Amniotic stem cell (primary cell): ENCODE measurements around the gene KRTAP19-5.
"Not testable (repeated sequence)": the region's sequence is repeated elsewhere in the genome, so short reads cannot be mapped to it uniquely, and the experiment has no call there.

Experiments
- DNase-seq: peaks from one replicate; lab custom pipeline; 2025; lab: John Stamatoyannopoulos, UW

The KRTAP19-5 gene

DNA sequence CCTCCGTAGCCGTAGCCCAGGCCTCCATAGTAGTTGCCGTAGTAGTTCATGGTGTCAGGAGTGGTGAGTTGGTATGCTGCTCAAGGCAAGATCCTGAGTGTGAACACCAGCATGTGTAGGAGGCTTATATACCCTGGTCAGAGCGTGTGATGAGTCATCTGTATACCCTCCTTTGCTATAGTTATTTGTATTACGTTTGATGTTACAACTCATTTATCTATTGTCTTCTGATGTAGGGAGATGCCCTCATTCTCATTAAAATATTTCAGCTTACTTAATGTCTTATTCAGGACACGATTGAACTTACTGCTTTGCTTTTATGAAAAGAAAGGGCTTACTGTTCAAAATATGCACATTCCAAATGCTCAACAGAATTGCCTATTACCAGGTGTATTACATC lies at the start of gene KRTAP19-5:
Gene KRTAP19-5 (minus strand): TSS at position 101 of the 400 bp plus-strand sequence. CDS start 51 bp downstream, at position 50.
- DNase-seq, result no peak

GRCh38 chr21:30541764-30542163 lies 39.8 kb upstream of the KRTAP19-5 start, which contains the start of gene KRTAP19-6:
TSS of gene KRTAP19-6 (minus strand) at chr21:30541864. CDS start at chr21:30541833, 31 bp downstream.
- no peak for DNase-seq

DNA sequence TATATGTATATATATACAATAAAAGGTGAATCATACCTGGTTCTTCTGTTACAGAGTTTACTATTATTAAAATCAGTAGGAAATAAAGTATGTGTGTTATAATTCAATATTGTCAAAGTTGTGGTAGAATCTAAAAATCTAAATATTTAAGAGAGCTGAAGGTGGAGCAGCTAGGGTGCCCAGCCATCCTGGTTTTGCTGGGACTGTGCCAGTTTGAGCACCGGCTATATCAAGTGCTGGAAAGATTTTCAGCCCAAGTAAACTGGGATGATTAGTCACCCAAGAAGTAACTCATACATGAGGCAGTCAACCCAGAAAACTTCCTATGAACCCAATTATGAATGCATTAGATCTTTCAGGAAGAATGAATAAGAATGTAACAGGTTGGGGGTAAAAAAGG lies 16.9 kb upstream of the KRTAP19-5 start:
- DNase-seq, result no peak

DNA sequence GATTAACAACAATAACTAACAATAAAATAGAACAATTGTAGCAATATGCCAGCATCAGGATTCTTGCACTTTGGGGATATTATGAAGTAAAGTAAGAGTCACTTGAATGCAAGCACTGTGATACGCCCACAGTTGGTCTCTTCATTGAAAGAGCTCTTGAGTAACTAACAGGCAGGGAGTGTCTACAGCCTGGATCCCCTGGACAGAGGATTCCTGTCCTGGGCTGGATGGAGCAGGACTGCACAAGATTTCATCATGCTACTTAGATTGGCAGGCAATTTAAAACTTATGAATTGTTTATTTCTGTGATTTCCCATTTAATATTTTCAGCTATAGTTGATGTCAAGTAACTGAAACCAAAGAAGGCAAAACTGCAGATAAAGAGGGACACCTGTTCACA lies 13.7 kb upstream of the KRTAP19-5 start:
- no peak for DNase-seq

DNA sequence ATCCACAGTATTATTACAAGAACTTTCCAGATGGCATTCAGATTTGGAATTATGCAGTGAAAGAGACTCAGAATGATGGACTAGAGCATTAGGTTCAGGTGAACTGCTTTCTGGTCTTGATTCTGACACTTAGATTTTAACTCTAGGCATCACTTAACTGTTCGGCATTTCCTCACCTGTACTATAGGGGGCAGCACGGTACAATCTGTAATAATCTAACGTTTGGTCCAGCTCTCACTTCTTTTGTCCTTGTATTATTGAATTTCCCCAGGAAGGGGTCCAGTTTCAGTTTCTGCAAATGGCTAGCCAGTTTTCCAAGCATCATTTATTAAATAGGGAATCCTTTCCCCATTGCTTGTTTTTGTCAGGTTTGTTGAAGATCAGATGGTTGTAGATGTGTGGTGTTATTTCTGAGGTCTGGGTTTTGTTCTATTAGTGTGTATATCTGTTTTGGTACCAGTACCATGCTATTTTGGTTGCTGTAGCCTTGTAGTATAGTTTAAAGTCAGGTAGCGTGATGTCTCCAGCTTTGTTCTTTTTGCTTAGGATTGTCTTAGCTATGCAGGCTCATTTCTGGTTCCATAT lies 3.8 kb upstream of the KRTAP19-5 start:
- not testable (repeated sequence) for DNase-seq

- DNase-seq, result no peak
Measured at GRCh38 chr21:30497065-30497464, 4.9 kb downstream of the KRTAP19-5 start, which contains the start of gene KRTAP19-4. TSS of gene KRTAP19-4 (minus strand) at chr21:30497165. CDS start at chr21:30497110, 55 bp downstream.

DNA sequence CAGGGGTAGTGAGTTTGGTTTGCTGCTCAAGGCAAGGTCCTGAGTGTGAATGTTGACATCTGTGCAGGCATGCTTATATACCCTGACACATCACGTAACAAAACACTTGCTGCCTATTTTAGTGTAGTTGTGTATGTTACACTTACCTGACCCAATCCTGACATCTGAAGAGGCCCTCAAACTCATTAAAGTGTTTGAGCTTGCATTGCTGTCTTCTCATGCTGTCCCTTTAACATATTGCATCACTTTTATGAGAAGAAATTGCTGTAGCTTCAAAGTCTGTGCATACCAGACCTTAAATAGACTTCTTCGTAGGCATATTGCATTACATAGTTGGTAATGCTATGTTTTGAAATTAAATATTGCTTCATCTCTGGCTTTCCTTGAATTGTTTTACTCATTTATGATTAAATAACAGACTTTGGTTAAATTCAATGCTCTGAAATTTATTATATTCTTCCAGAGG lies 9.9 kb downstream of the KRTAP19-5 start, which contains the start of gene KRTAP19-3:
Gene KRTAP19-3 (minus strand): TSS at position 51 of the 466 bp plus-strand sequence. CDS start 56 bp downstream, outside the sequence.
- DNase-seq, result no peak

GRCh38 chr21:30487336-30487735 lies 14.6 kb downstream of the KRTAP19-5 start, which contains the start of gene KRTAP19-2:
TSS of gene KRTAP19-2 (minus strand) at chr21:30487436. CDS start at chr21:30487348, 88 bp downstream.
- no peak for DNase-seq

DNA sequence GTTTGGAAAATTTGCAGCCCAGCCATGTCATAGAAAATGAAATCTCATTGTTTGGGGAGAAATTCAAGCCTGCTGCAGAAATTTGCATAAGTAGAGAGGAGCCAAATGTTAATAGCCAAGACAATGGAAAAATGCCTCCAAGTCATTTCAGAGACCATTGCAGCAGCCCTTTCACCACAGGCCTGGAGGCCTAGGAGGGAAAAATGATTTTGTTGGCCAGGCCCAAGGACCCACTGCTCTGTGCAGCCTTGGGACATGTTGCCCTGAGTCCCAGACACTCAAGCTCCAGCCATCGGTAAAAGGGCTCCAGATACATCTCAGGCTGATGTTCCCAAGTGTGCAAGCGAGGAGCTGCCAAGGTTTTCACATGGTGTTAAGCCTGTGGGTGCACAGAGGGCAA lies 15.8 kb downstream of the KRTAP19-5 start:
- no peak for DNase-seq

DNA sequence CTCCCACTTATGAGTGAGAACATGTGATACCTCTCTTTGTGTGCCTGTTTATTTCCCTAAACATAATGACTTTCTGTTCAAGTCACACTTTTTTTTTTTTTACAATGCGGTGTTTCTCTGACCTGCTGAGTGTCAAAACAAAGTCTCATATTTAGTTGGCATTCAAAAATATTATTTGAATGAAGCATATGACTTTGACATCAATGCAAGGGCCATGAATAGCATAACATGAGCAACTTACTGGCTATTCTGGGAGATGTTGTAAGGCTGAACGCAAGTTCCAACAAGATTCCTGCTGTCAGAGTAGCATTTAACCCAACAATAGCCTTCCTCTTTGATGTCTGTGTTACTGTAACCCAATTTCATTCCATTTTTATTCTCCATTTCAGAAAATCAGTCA lies 19.8 kb downstream of the KRTAP19-5 start:
- DNase-seq, result no peak

GRCh38 chr21:30480145-30480544 lies 21.8 kb downstream of the KRTAP19-5 start, which contains the start of gene KRTAP19-1:
TSS of gene KRTAP19-1 (minus strand) at chr21:30480367. CDS start at chr21:30480317, 50 bp downstream.
- DNase-seq, result no peak

DNA sequence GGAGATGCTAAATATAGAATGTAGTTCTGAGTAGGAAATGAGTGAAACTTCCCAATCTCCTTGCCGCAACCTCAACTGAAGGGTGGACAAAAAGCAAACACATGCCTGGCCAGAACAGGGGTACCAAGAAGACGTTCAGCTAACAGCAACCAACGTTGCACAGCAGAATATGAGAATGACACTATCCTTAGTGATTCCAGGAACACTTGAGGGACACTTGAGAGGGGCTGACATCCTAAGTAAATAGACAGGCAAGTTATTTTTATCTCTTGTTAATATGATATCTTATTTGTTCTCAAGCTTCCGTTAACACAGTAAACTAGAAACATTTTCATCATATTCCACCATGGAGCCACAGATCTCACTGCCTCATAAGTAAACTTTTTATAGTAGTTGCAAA lies 22.7 kb downstream of the KRTAP19-5 start:
- DNase-seq, result no peak

- no peak for DNase-seq
Measured at GRCh38 chr21:30478004-30478403, 23.9 kb downstream of the KRTAP19-5 start.

DNA sequence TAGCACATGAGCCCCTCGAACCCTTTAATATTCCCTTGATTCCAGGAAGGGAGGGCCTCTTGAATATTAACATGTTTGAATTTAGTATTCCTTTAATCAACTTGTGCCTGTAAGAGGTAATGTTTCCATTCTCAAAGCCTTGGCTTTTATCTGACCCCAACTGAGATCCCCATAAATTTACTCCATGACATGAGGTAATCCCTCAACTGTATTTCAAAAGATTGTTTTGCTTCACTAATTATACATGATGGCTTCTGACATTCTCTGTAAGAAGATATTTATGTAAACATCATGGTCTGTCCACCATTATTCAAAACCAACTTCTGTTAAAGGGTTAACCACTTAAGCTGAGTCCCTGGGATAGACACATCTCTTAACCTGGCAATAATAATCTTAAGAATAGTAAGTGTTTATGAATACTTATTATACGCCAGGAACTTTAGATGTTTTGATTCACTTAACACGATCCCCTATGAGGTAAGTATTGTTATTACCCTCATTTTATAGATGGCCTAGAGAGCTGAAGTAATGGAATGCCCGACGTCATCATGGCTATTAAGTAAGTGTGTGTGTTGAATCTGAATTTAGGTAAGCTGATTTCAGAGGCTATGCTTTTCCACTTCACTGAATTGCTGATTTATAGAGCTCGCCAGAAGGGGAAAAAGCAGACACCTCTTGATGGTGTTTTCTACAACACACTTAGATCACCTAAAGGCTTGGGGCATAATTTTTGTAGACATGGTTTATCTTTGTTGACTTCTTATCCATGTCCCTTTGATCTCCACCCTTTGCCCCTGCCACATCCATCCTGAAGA lies 32.8 kb downstream of the KRTAP19-5 start:
- DNase-seq, result no peak

DNA sequence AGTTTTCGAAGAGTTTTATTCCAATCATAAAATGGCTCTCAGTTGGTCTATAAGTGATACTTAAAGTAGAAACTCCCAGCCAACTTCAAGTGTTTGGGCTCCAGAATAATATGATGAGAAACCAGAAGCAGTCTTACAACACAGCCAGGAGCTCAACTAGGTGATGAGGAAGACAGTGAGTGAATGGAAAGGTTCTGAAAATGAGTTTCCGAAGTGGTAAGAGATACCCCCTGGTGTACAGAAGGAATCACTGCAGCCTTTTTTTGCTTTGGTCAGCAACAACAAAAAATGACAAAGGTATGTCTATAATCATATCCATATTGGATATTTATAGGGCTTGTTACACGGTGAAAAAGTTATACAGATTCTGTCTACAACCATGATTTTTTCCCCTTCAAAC lies 38.2 kb downstream of the KRTAP19-5 start:
- no peak for DNase-seq
